HG03354 (cell line): Measurements from ENCODE around the gene SCN3A.

Experiments used
- ATAC-seq: cut with Tn5 transposase; IDR thresholded peaks from one replicate; pipeline ENCODE4 v1.9.1; 2021; ENCODE audit warnings: mild to moderate bottlenecking; ENCODE audit not compliant: unreplicated experiment, poor library complexity, severe bottlenecking

Gene SCN3A

GRCh38 chr2:165067643-165068486 is 136.0 kb downstream of the SCN3A start:
- ATAC-seq: no peak

- ATAC-seq: no peak
Measured at GRCh38 chr2:165064743-165065142, 139.1 kb downstream of the SCN3A start.

- ATAC-seq: no peak
Measured at GRCh38 chr2:165060411-165060810, 143.4 kb downstream of the SCN3A start.

GRCh38 chr2:165058476-165059265 is 145.2 kb downstream of the SCN3A start:
- no peak for ATAC-seq

GRCh38 chr2:165057931-165058330 is 145.9 kb downstream of the SCN3A start:
- no peak for ATAC-seq

- no peak for ATAC-seq
Measured at GRCh38 chr2:165057308-165057707, 146.5 kb downstream of the SCN3A start.

- no peak for ATAC-seq
Measured at GRCh38 chr2:165056564-165056963, 147.3 kb downstream of the SCN3A start.

GRCh38 chr2:165055082-165055851 is 148.6 kb downstream of the SCN3A start:
- ATAC-seq: no peak

- no peak for ATAC-seq
Measured at GRCh38 chr2:165054652-165055051, 149.2 kb downstream of the SCN3A start.

GRCh38 chr2:165044505-165045303 is 159.1 kb downstream of the SCN3A start:
- no peak for ATAC-seq
